Stimulated activated CD4-positive, alpha-beta T cell treated with anti-CD3 and anti-CD28 coated beads, Interleukin-15, amount 100 ng/mL, for 1 hour (primary cell): ENCODE measurements around the gene SNUPN.
"Not testable (repeated sequence)": the region's sequence is repeated elsewhere in the genome, so short reads cannot be mapped to it uniquely, and the experiment has no call there.

Source experiments
- DNase-seq, 2 donors: peaks; one replicate each; pipeline ENCODE4 v3.0.0-alpha.2; 2020; ENCODE audit warnings: low read depth in 1 of 2, low spot score in 1 of 2

The SNUPN gene

GRCh38 chr15:75637245-75638009 is 11.9 kb upstream of the SNUPN start:
- DNase-seq: no peak

GRCh38 chr15:75636026-75636425 is 10.5 kb upstream of the SNUPN start:
- DNase-seq: no peak

GRCh38 chr15:75633922-75634321 is 8.4 kb upstream of the SNUPN start:
- DNase-seq: not testable (repeated sequence)

- no peak for DNase-seq
Observed at GRCh38 chr15:75631935-75632334, 6.4 kb upstream of the SNUPN start.

GRCh38 chr15:75622505-75622904 is 3.0 kb downstream of the SNUPN start:
- no peak for DNase-seq

GRCh38 chr15:75620841-75621391 is 4.6 kb downstream of the SNUPN start:
- no peak for DNase-seq

- no peak for DNase-seq
Observed at GRCh38 chr15:75620058-75620820, 5.3 kb downstream of the SNUPN start.

GRCh38 chr15:75616766-75617165 is 8.8 kb downstream of the SNUPN start:
- DNase-seq: no peak

- DNase-seq: no peak
Observed at GRCh38 chr15:75606711-75607699, 18.5 kb downstream of the SNUPN start.

GRCh38 chr15:75606026-75606425 is 19.5 kb downstream of the SNUPN start:
- DNase-seq: no peak

- DNase-seq: no peak
Observed at GRCh38 chr15:75599401-75599800, 26.1 kb downstream of the SNUPN start.

- DNase-seq: no peak
Observed at GRCh38 chr15:75598361-75598760, 27.2 kb downstream of the SNUPN start.

GRCh38 chr15:75597667-75598341 is 27.7 kb downstream of the SNUPN start:
- DNase-seq: no peak

- DNase-seq: no peak
Observed at GRCh38 chr15:75596703-75597345, 28.7 kb downstream of the SNUPN start.

GRCh38 chr15:75594276-75594675 is 31.2 kb downstream of the SNUPN start:
- no peak for DNase-seq

- DNase-seq: no peak
Observed at GRCh38 chr15:75591655-75592364, 33.7 kb downstream of the SNUPN start.

- no peak for DNase-seq
Observed at GRCh38 chr15:75590239-75590638, 35.3 kb downstream of the SNUPN start.

- DNase-seq: no peak
Observed at GRCh38 chr15:75589071-75589470, 36.5 kb downstream of the SNUPN start.

GRCh38 chr15:75586422-75586821 is 39.1 kb downstream of the SNUPN start:
- DNase-seq: not testable (repeated sequence)
